ENCODE data around the gene HAPLN3.

Gene HAPLN3

GRCh38 chr15:88849376-88850072 is 45.8 kb downstream of the HAPLN3 start:
- no peak overlapping the region for H3K27ac ChIP-seq (ENCODE audit: insufficient read depth in 1 of 2, low read depth in 1 of 2, low read length in 2 of 2, poor library complexity in 1 of 2, severe bottlenecking in 2 of 2)
- POLR2A ChIA-PET, result no interaction called here
- H3K4me3 ChIP-seq (ENCODE audit: control insufficient read depth in 1 of 7, extremely low read depth in 1 of 7, insufficient read depth in 4 of 7, low read depth in 2 of 7, low read length in 6 of 7), result no peak overlapping the region
- DNase-seq, result no peak
- no peaks in the 10 kb centered on the region for H3K4me1 ChIP-seq (ENCODE audit: control extremely low read depth in 1 of 4, control insufficient read depth in 4 of 4, insufficient read depth in 4 of 4, low read length in 3 of 4)
- 85% methylated on average over 17 of the region's 22 CpGs for WGBS (ENCODE audit: insufficient coverage)
- CTCF ChIA-PET, result interaction anchor here (1.1 to 1.2 kb wide), 2 partner anchors 11 to 14 kb away, joined by 3 to 4 read pairs; no protein-coding TSS in a partner anchor
- H3K27me3 ChIP-seq (replicated peaks in 2 of 5; ENCODE audit: control insufficient read depth in 4 of 5, insufficient read depth in 5 of 5, low read length in 4 of 5), result peaks cover 0 to 3% (median 0%) of the 10 kb centered on the region in 5 experiments
- peaks cover 0 to 5% (median 3%) of the 10 kb centered on the region in 5 experiments for H3K9me3 ChIP-seq (ENCODE audit: control extremely low read depth in 1 of 5, control insufficient read depth in 4 of 5, insufficient read depth in 2 of 5, low read depth in 1 of 5, low read length in 4 of 5)
- H3K36me3 ChIP-seq (ENCODE audit: control insufficient read depth in 4 of 4, insufficient read depth in 4 of 4, low read length in 3 of 4), result no peaks in the 10 kb centered on the region

DNA sequence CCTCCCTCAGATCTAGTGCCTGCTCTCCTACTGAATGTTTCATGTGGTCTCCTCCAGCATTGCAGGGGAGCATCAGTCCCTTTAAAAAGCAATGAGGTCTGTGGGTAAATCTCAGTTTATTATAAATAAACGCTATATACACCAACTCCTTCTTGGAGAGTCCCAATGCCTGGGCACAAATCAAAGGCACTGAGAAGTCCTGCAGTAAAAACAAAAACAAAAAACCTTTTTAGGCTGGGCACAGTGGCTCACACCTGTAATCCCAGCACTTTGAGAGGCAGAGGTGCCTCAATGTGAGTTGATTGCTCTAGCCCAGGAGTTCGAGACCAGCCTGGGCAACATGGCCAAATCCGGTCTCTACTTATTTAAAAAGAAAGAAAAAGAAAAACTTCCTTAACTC is 47.1 kb downstream of the HAPLN3 start:
- Histone ChIP-seq H3K9me3 (ENCODE audit: control extremely low read depth in 1 of 5, control insufficient read depth in 4 of 5, insufficient read depth in 2 of 5, low read depth in 1 of 5, low read length in 4 of 5) (no peaks in the 10 kb centered on the region), H3K4me1 (ENCODE audit: control extremely low read depth in 1 of 4, control insufficient read depth in 4 of 4, insufficient read depth in 4 of 4, low read length in 3 of 4) (no peaks in the 10 kb centered on the region), H3K27ac (ENCODE audit: insufficient read depth in 1 of 2, low read depth in 1 of 2, low read length in 2 of 2, poor library complexity in 1 of 2, severe bottlenecking in 2 of 2) (no peak overlapping the region), H3K36me3 (ENCODE audit: control insufficient read depth in 4 of 4, insufficient read depth in 4 of 4, low read length in 3 of 4) (no peaks in the 10 kb centered on the region), H3K4me3 (ENCODE audit: control insufficient read depth in 1 of 7, extremely low read depth in 1 of 7, insufficient read depth in 4 of 7, low read depth in 2 of 7, low read length in 6 of 7) (no peak overlapping the region), H3K27me3 (replicated peaks in 2 of 5; ENCODE audit: control insufficient read depth in 4 of 5, insufficient read depth in 5 of 5, low read length in 4 of 5) (peaks cover 0 to 4% (median 0%) of the 10 kb centered on the region in 5 experiments)
- ChIA-PET CTCF (no interaction called here), POLR2A (no interaction called here)
- WGBS (ENCODE audit: insufficient coverage), result 86% methylated on average over 1 of the region's 3 CpGs
- DNase-seq, result no peak

- Histone ChIP-seq H3K27me3 (replicated peaks in 2 of 5; ENCODE audit: control insufficient read depth in 4 of 5, insufficient read depth in 5 of 5, low read length in 4 of 5) (peaks cover 0 to 4% (median 0%) of the 10 kb centered on the region in 5 experiments), H3K27ac (ENCODE audit: insufficient read depth in 1 of 2, low read depth in 1 of 2, low read length in 2 of 2, poor library complexity in 1 of 2, severe bottlenecking in 2 of 2) (no peak overlapping the region), H3K4me3 (ENCODE audit: control insufficient read depth in 1 of 7, extremely low read depth in 1 of 7, insufficient read depth in 4 of 7, low read depth in 2 of 7, low read length in 6 of 7) (no peak overlapping the region), H3K9me3 (ENCODE audit: control extremely low read depth in 1 of 5, control insufficient read depth in 4 of 5, insufficient read depth in 2 of 5, low read depth in 1 of 5, low read length in 4 of 5) (no peaks in the 10 kb centered on the region), H3K36me3 (ENCODE audit: control insufficient read depth in 4 of 4, insufficient read depth in 4 of 4, low read length in 3 of 4) (no peaks in the 10 kb centered on the region), H3K4me1 (ENCODE audit: control extremely low read depth in 1 of 4, control insufficient read depth in 4 of 4, insufficient read depth in 4 of 4, low read length in 3 of 4) (no peaks in the 10 kb centered on the region)
- ChIA-PET POLR2A (no interaction called here), CTCF (no interaction called here)
- WGBS (ENCODE audit: insufficient coverage), result 86% methylated on average over 18 of the region's 20 CpGs
- DNase-seq, result no peak
Observed at GRCh38 chr15:88847144-88847543, 48.2 kb downstream of the HAPLN3 start.

GRCh38 chr15:88845616-88846015 is 49.7 kb downstream of the HAPLN3 start:
- Histone ChIP-seq H3K27me3 (replicated peaks in 2 of 5; ENCODE audit: control insufficient read depth in 4 of 5, insufficient read depth in 5 of 5, low read length in 4 of 5) (peaks cover 0 to 3% (median 0%) of the 10 kb centered on the region in 5 experiments), H3K27ac (ENCODE audit: insufficient read depth in 1 of 2, low read depth in 1 of 2, low read length in 2 of 2, poor library complexity in 1 of 2, severe bottlenecking in 2 of 2) (no peak overlapping the region), H3K9me3 (ENCODE audit: control extremely low read depth in 1 of 5, control insufficient read depth in 4 of 5, insufficient read depth in 2 of 5, low read depth in 1 of 5, low read length in 4 of 5) (no peaks in the 10 kb centered on the region), H3K4me1 (ENCODE audit: control extremely low read depth in 1 of 4, control insufficient read depth in 4 of 4, insufficient read depth in 4 of 4, low read length in 3 of 4) (no peaks in the 10 kb centered on the region), H3K4me3 (ENCODE audit: control insufficient read depth in 1 of 7, extremely low read depth in 1 of 7, insufficient read depth in 4 of 7, low read depth in 2 of 7, low read length in 6 of 7) (no peak overlapping the region), H3K36me3 (ENCODE audit: control insufficient read depth in 4 of 4, insufficient read depth in 4 of 4, low read length in 3 of 4) (no peaks in the 10 kb centered on the region)
- WGBS (ENCODE audit: insufficient coverage), result 96% methylated on average over 14 of the region's 15 CpGs
- POLR2A ChIA-PET, result no interaction called here
- CTCF ChIA-PET, result no interaction called here
- no peak for DNase-seq

GRCh38 chr15:88844749-88845386 is 50.5 kb downstream of the HAPLN3 start:
- Histone ChIP-seq H3K36me3 (ENCODE audit: control insufficient read depth in 4 of 4, insufficient read depth in 4 of 4, low read length in 3 of 4) (no peaks in the 10 kb centered on the region), H3K27ac (ENCODE audit: insufficient read depth in 1 of 2, low read depth in 1 of 2, low read length in 2 of 2, poor library complexity in 1 of 2, severe bottlenecking in 2 of 2) (no peak overlapping the region), H3K4me1 (ENCODE audit: control extremely low read depth in 1 of 4, control insufficient read depth in 4 of 4, insufficient read depth in 4 of 4, low read length in 3 of 4) (no peaks in the 10 kb centered on the region), H3K4me3 (ENCODE audit: control insufficient read depth in 1 of 7, extremely low read depth in 1 of 7, insufficient read depth in 4 of 7, low read depth in 2 of 7, low read length in 6 of 7) (no peak overlapping the region), H3K9me3 (ENCODE audit: control extremely low read depth in 1 of 5, control insufficient read depth in 4 of 5, insufficient read depth in 2 of 5, low read depth in 1 of 5, low read length in 4 of 5) (no peaks in the 10 kb centered on the region), H3K27me3 (replicated peaks in 2 of 5; ENCODE audit: control insufficient read depth in 4 of 5, insufficient read depth in 5 of 5, low read length in 4 of 5) (peaks cover 0 to 3% (median 0%) of the 10 kb centered on the region in 5 experiments)
- 66% methylated on average over 5 of the region's 5 CpGs for WGBS (ENCODE audit: insufficient coverage)
- no peak for DNase-seq
- ChIA-PET CTCF (no interaction called here), POLR2A (no interaction called here)

DNA sequence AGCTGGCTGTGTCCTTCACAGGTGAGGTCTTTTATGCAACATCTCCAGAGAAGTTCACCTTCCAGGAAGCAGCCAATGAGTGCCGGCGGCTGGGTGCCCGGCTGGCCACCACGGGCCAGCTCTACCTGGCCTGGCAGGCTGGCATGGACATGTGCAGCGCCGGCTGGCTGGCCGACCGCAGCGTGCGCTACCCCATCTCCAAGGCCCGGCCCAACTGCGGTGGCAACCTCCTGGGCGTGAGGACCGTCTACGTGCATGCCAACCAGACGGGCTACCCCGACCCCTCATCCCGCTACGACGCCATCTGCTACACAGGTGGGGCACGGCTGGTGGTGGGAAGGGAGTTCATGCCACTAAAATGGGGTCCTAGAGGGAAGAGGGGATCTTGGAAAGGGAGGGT is 52.0 kb downstream of the HAPLN3 start:
- POLR2A ChIA-PET, result no interaction called here
- no peak for DNase-seq
- H3K4me1 ChIP-seq (ENCODE audit: control extremely low read depth in 1 of 4, control insufficient read depth in 4 of 4, insufficient read depth in 4 of 4, low read length in 3 of 4), result no peaks in the 10 kb centered on the region
- CTCF ChIA-PET, result no interaction called here
- no peaks in the 10 kb centered on the region for H3K9me3 ChIP-seq (ENCODE audit: control extremely low read depth in 1 of 5, control insufficient read depth in 4 of 5, insufficient read depth in 2 of 5, low read depth in 1 of 5, low read length in 4 of 5)
- H3K27me3 ChIP-seq (replicated peaks in 2 of 5; ENCODE audit: control insufficient read depth in 4 of 5, insufficient read depth in 5 of 5, low read length in 4 of 5), result peaks cover 0 to 2% (median 0%) of the 10 kb centered on the region in 5 experiments
- no peaks in the 10 kb centered on the region for H3K36me3 ChIP-seq (ENCODE audit: control insufficient read depth in 4 of 4, insufficient read depth in 4 of 4, low read length in 3 of 4)
- H3K4me3 ChIP-seq (ENCODE audit: control insufficient read depth in 1 of 7, extremely low read depth in 1 of 7, insufficient read depth in 4 of 7, low read depth in 2 of 7, low read length in 6 of 7), result no peak overlapping the region
- H3K27ac ChIP-seq (ENCODE audit: insufficient read depth in 1 of 2, low read depth in 1 of 2, low read length in 2 of 2, poor library complexity in 1 of 2, severe bottlenecking in 2 of 2), result no peak overlapping the region
- 98% methylated on average over 19 of the region's 21 CpGs for WGBS (ENCODE audit: insufficient coverage)

- Histone ChIP-seq H3K36me3 (ENCODE audit: control insufficient read depth in 4 of 4, insufficient read depth in 4 of 4, low read length in 3 of 4) (no peaks in the 10 kb centered on the region), H3K9me3 (ENCODE audit: control extremely low read depth in 1 of 5, control insufficient read depth in 4 of 5, insufficient read depth in 2 of 5, low read depth in 1 of 5, low read length in 4 of 5) (no peaks in the 10 kb centered on the region), H3K27me3 (replicated peaks in 2 of 5; ENCODE audit: control insufficient read depth in 4 of 5, insufficient read depth in 5 of 5, low read length in 4 of 5) (peaks cover 0 to 2% (median 0%) of the 10 kb centered on the region in 5 experiments), H3K27ac (ENCODE audit: insufficient read depth in 1 of 2, low read depth in 1 of 2, low read length in 2 of 2, poor library complexity in 1 of 2, severe bottlenecking in 2 of 2) (no peak overlapping the region), H3K4me3 (ENCODE audit: control insufficient read depth in 1 of 7, extremely low read depth in 1 of 7, insufficient read depth in 4 of 7, low read depth in 2 of 7, low read length in 6 of 7) (no peak overlapping the region), H3K4me1 (ENCODE audit: control extremely low read depth in 1 of 4, control insufficient read depth in 4 of 4, insufficient read depth in 4 of 4, low read length in 3 of 4) (no peaks in the 10 kb centered on the region)
- no CpG with 5 or more reads among the region's 4 CpGs for WGBS (ENCODE audit: insufficient coverage)
- ChIA-PET CTCF (interaction anchor here (1.1 kb wide), 1 partner anchor 217 kb away, joined by 3 read pairs; no protein-coding TSS in a partner anchor), POLR2A (no interaction called here)
- no peak for DNase-seq
Observed at GRCh38 chr15:88842156-88842555, 53.2 kb downstream of the HAPLN3 start.

All from common myeloid progenitor, CD34-positive (primary cell).